Measurements from ENCODE around the gene FAM181B.

FAM181B gene, protein sequence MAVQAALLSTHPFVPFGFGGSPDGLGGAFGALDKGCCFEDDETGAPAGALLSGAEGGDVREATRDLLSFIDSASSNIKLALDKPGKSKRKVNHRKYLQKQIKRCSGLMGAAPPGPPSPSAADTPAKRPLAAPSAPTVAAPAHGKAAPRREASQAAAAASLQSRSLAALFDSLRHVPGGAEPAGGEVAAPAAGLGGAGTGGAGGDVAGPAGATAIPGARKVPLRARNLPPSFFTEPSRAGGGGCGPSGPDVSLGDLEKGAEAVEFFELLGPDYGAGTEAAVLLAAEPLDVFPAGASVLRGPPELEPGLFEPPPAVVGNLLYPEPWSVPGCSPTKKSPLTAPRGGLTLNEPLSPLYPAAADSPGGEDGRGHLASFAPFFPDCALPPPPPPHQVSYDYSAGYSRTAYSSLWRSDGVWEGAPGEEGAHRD

DNA sequence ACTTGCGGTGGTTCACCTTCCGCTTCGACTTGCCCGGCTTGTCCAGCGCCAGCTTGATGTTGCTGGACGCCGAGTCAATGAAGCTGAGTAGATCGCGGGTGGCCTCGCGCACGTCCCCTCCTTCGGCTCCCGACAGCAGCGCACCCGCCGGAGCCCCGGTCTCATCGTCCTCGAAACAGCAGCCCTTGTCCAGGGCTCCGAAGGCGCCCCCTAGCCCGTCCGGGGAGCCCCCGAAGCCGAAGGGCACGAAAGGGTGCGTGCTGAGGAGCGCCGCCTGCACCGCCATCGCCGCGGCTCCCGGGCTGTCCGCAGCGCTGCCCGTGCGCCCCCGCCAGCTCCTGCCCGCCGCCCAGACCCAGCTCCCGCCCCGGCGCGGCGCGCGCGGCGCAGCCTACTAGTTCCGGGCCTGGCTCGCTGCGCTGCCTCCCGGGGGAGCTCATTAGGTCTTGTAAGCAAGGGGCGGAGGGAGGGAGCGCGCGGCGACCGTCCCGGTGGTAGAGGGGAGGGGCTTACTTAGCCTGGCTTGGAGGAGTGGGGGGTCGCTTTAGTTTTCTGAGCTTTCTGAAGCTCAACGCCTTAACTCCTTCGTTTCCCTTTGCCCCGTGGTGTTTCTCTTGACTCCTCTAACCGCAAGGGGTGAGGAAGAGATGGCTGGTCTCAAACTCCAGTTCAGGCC lies at the start of gene FAM181B:
TSS of gene FAM181B (minus strand) at position 421 of the 676 bp plus-strand sequence. CDS start at position 286, 135 bp downstream.
- peak; percentile 72 for DNase-seq (ENCODE audit: low spot score)

DNA sequence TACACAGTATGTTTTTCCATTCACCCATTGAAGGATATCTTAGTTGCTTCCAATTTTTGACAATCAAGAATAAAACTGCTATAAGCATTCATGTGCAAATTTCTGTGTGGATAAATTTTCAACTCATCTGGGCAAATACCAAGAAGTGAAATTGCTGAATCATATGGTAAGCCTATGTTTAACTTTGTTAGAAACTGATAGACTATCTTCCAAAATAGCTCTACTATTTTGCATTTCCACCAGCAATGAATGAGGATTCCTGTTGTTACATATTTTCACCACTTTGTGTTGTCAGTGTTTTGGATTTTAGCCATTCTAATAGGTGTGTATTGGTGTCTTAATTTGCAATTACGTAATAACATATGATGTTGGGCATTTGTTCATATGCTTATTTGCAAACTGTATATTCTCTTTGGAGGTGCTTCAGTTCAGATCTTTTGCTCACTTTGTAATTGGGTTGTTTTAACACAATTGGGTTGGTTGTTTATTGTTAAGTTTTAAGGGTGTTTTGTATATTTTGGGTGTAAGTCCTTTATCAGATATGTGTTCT lies 49.2 kb upstream of the FAM181B start:
- no peak for DNase-seq (ENCODE audit: low spot score)

DNA sequence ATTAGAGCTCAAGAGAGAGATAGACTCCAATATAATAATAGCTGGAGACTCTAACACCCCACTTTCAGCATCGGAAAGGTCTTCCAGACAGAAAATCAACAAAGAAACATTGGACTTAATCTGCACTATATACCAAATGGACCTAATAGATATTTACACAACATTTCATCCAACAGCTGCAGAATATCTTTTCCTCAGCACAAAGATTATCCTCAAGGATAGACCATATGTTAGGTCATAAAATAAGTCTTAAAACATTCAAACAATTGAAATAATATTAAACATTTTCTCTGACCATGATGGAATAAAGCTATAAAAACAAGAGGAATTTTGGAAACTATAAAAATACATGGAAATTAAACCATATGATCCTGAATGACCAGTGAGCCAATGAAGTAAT lies 45.1 kb upstream of the FAM181B start:
- no peak for DNase-seq (ENCODE audit: low spot score)

DNA sequence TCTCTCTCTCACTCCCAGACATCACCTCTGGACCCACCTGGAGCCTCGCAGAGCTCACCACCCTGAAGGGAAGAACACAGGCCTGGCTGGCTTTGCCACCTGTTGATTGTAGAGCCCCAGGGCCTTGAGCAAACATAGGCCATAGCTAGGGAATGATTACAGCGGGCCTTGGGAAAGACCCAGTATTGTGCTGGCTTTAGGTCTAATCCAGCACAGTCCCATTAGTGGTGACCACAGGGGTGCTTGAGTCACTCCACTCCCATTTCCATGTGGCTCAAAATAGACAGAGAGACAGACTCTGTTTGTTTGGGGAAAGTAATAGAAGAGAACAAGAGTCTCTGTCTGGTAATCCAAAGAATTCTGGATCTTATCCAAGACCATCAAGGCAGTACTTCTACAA lies 42.7 kb upstream of the FAM181B start:
- DNase-seq (ENCODE audit: low spot score) = no peak

DNA sequence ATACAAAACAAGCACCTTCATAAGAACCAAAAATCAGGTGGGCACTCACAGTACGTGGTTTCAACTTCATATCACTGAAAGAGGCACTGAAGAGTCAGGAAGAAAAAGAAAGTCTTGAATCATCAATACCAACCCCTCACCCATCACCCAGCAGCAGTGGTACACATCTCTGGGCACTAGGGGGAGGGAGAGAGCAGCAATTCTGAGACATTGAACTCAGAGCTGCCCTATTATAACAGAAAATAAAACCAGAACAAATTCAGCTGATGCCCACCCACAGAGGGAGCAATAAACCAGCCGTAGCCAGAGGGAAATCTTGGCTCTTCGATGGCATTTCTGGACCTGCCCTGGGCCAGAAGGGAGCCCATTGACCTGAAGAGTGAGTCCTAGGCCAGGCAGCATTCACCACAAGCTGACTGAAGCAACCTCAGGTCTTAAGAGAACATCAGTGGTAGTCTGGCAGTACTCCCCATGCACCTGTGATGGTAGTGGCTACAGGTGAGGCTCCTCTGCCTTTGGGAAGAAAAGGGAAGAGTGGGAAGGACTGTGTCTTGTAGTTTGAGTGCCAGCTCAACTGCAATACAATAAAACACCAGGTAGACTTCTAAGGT lies 42.2 kb upstream of the FAM181B start:
- DNase-seq (ENCODE audit: low spot score) = no peak

DNA sequence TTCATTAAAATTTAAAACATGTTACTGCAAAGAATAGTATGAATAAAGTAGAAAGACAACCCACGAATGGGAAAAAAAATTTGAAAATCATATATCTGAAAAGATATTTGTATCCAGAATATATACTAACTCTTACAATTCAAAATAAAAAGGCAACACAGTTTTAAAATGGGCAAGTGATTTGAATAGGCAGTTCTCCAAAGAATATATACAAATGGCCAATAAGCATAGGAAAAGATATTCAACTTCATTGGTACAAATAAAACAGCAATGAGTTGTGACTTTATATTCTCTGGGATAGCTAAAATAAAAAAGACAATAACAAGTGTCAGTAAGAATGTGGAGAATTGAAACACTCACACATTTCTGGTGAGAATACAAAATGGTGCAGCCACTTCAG lies 41.6 kb upstream of the FAM181B start:
- DNase-seq (ENCODE audit: low spot score) = no peak

DNA sequence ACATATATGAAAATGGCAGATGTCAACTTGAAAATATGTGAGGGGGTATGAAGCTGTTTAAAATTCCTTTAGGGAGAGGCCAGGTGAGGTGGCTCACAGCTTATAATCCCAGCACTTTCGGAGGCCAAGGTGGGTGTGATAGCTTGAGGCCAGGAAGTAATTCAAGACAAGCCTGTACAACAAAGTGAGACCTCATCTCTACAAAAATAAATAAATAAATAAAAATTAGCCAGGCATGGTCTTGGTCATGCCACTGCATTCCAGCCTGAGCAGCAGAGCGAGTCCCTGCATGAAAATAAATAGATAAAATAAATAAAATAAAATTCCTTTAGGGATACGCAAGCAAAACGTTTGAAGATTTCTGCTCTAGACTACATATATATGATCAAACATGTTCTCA lies 38.1 kb upstream of the FAM181B start:
- DNase-seq (ENCODE audit: low spot score) = no peak

DNA sequence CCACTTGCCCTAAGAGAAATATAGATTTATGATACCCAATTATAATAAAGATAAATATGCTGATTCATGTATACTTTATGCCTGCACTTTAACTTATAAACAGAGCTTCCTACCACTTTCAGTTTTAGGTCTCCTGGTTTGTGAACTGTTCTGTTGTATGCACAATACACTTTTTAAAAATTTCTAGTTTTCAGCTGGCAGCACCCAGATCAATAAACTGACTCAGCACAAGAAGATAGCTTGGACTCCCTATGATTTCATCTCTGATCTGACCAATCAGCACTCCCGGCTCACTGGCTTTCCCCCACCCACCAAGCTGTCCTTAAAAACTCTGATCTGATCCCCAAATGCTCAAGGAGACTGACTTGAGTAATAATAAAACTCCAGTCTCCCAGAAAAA lies 33.5 kb upstream of the FAM181B start:
- no peak for DNase-seq (ENCODE audit: low spot score)

DNA sequence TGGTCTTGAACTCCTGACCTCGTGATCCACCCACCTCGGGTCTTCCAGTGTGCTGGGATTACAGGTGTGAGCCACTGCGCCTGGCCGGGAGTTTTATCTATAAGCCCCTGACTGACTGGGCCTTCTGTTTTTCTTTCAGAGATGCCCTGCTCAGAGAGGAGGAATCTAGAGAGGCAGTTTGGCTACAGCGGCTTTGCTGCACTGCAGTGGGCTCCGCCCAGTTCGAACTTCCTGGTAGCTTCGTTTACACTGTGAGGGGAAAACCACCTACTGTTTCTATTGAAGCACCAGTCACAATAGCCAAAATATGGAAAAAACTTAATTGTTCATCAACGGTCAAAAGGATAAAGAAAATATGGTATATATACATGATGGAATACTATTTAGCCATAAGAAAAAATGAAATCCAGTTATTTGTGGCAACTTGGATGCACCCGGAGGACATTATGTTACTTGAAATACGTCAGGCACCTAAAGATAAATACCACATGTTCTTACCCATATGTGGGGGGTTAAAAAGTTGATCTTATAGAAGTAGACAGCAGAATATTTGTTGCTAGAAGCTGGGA lies 31.9 kb upstream of the FAM181B start:
- no peak for DNase-seq (ENCODE audit: low spot score)

DNA sequence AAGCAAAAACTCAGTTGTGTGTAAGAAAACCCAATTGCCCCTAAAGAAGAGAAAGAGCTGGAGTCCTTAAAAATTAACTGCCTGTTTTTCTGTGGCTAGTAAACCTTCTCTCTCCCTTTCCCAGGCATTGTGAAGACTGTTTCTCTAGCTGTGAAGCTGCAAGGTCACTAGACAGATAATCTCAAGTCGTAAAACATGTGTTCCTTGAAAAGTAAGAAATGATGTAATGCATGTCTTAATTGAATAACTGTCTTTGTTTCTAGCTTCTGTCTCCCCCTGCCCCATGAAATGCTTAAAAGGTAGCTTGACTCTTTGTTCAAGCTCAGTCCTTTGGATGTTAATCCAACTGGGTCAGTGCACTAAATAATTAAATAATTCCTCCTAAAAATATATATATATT lies 29.5 kb upstream of the FAM181B start:
- no peak for DNase-seq (ENCODE audit: low spot score)

DNA sequence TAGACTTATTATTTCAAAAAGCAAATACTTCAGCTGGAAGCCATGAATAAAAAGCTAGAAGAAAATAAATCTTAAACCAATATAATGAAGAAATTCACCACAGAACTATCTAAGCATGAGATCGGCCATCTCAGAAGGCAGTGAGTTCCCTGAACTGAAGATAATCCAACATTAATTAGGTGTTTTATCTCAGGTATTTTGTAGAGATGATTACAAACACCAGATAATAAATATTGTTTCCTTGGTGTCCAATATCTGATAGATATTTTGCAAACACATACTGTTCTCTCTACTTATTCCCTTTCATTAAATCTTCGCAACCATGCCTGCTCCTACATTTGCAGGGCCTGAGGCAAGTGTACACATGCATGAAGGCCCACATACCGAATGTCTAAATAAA lies 26.0 kb upstream of the FAM181B start:
- no peak for DNase-seq (ENCODE audit: low spot score)

DNA sequence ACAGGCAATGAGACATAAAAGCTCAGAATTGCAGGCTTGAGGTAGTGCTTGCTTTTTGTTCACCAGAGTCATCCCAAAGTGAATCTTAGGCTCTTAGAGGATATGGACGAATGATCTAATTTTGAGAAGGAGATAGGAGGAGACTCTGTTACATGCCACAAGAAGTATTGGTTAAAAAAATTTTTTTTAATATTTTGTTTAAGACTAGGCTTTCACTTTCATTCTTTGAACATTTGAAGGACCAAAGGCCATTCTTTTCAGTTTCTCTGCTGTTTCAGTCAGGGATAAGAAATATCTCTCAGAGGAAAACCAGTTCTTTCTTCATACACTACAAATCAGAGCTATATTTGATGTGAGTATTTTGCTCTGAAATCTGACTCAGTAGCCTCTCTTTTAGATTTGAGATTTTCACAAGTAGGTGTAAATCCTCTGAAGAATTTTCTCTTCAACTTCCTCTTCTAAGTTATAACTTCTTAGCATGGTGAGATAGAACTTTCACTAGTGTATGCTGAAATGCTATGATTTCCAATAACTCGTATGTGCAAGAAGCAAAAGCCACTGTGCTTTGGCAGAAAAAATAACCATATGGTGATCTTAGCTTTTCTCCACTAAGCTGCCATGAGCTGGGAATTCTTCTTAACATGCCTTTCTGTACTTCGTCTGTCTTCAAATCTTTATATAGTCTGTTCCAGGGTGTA lies 24.1 kb upstream of the FAM181B start:
- no peak for DNase-seq (ENCODE audit: low spot score)

DNA sequence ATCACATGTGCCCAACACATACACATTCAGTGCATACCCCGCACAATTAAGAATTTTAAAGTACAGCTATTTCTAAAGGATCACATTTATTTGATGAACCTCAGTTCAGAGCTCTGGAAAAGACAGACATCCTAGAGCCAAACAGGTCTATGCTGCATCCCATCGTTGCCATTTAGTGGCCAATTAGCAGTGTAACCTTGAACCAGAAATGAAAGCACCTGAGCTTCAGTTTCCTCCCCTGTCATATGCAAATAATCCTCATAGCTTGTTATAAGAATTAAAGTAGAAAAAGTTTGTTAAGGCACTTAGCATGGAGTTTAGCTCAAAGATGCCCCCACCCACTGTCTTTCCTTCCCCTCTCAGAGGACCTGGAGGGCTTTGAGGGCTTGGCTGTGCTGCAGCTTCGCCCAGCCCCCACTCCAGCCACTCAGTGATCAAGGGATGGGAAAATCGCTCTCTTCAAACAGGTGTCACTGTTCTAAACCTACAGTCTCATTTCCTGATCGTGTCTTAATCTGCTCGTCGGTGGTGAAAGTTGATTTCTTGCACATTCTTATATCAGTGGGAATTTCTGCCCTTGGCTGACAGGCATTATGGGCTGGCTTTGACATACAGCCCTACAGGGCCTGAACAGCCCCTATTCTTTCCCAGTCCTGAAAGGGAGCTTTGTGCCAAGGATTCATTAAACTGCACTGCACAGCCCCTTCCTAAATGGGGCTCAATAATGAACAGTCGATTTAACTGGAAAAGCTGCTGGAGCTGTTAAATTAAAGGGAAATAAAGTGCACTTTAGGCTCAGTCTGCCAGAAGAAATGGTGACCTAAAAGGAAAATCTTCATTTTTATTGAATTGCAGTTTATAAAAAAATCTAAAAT lies 23.3 kb upstream of the FAM181B start:
- DNase-seq (ENCODE audit: low spot score) = no peak

DNA sequence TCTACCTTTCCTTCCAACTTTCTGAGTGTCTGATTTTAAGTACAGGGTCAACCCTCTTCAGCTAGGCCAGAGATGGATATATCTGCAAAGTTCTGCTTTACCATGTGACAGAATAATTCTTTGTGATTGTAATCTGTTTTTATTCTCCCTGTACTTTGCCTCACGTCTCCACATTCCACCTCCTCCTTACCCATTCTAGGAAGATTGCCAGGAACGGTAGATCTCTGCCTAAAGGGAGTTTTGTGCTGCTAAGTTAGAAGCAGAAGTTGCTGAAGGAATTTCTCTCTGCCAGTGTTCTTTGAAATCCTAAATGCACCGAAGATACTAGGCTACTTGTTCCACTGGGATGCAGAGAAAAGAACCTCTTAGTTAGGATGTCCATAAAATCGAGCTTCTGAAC lies 20.7 kb upstream of the FAM181B start:
- no peak for DNase-seq (ENCODE audit: low spot score)

DNA sequence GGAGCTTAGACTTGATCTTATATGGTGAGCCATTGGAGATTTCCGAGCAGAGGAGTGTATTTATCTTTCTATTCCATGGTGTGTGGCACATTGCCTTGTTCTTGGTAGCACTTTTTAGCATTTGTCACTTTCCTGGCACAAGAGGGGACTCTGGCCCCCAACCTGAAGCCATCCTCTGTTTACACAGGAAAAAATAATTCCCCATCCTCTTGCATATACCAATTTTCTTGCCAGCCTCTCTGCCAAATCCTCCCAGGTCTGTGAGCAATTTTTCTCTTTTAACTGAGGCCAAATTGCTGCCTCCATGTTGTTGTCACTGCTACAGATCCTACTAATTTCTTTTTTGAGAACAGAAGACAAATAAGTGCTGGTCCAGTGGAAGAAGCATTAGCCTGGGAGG lies 20.3 kb upstream of the FAM181B start:
- no peak for DNase-seq (ENCODE audit: low spot score)

DNA sequence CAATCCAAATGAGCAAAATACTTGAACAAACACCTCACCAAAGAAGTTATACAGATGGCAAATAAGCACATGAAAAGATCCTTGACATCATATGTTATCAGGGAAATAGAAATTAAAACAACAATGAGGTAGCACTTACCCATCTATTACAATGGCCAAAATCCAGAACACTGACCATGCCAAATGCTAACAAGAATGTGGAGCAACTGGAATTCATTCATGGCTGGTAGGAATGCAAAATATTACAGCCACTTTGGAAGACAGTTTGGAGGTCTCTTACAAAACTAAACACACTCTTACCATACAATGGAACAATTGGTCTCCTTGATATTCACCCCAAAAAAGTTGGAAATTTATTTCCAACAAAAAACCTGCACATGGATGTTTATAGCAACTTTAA lies 19.1 kb upstream of the FAM181B start:
- no peak for DNase-seq (ENCODE audit: low spot score)

DNA sequence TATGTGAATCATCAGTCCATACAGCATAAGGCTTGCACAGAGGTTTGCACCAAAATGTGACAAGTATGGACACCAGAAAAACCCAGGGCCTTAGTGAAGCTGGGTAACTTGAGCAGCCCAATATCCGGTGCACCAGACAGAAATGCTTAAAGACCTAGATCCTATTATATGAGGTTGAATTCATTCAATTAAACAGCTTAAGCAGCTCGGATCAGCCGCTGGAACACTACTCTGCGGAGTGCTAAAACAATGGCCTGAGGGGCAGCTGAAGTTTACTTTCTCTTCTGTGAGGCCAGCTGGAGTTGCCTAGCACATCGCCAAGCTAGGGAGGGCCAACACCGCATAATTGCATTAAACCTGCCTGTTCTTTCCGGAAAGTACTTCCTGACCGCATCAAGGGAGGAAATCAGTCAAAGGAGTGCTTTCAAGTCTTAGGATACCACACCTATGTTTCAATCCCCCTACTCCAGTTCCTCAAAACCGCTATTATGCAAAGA lies 17.0 kb upstream of the FAM181B start:
- DNase-seq (ENCODE audit: low spot score) = no peak

DNA sequence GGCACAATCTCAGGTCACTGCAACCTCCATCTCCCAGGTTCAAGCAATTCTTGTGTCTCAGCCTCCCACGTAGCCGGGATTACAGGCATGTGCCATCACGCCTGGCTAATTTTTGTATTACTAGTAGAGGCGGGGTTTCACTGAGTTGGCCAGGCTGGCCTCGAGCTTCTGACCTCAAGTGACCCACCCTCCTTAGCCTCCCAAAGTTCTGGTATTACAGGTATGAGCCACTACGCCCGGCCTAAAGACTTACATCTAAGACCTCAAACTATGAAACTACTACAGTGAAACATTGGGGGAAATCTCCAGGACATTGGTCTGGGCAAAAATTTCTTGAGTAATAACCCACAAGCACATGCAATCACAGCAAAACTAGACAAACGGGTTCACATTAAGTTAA lies 13.8 kb upstream of the FAM181B start:
- DNase-seq (ENCODE audit: low spot score) = no peak

DNA sequence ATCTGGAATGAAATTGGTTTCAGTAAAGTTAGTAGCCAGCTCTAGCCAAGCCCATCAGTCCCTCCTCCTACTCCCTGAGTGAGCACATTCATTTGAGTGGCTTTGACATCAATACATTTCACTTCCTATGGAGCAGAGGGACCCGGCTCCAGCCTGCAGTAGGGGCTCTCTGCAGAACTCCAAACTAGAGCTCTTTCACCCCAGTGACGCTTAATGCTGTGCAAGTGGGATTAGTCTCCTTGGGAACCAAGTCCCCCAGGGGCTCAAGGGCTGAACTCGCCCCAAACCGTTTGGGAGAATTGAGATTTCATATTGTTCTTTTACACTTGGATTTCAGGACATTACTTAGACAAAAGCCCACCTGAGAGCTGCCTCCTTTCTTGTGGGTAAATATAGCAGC lies 4.4 kb upstream of the FAM181B start:
- DNase-seq (ENCODE audit: low spot score) = no peak

DNA sequence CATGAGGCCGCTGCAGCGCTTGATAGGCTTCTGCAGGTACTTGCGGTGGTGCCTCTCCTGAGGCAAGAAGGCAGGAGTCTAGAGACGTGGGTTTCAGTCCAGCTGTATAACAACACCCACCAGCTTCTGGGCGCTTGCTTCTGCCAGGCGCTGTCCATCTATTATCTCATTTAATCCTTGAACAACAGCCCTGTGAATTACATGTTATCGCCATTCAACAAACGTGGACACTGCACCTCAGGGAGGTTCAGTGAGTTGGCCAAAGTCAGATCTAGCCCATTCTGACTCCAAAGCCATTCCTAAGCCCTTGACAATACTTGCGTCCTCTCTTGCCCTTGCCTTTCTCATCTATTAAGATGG lies 436 bp upstream of the FAM181B start:
- no peak for DNase-seq (ENCODE audit: low spot score)
